ACC112 (cell line): Measurements from ENCODE around the gene NUP58.
"Not testable (repeated sequence)": the region's sequence is repeated elsewhere in the genome, so short reads cannot be mapped to it uniquely, and the experiment has no call there.

Experiments
- H2AFZ ChIP-seq: fragments of 200-600 bp; sonication (generic); one replicate; pipeline ENCODE4 v1.6.0; 2017; ENCODE audit warnings: antibody characterized with exemption, low read length; ENCODE audit not compliant: unreplicated experiment
- H3K27ac ChIP-seq: fragments of 200-600 bp; sonication (generic); 2 replicates; pipeline ENCODE4 v1.5.1; 2014; ENCODE audit warnings: low read depth, mild to moderate bottlenecking, antibody characterized with exemption, low read length, moderate library complexity
- H3K27me3 ChIP-seq: fragments of 200-600 bp; sonication (generic); 2 replicates; pipeline ENCODE4 v1.6.1; 2014; ENCODE audit warnings: mild to moderate bottlenecking, antibody characterized with exemption, low read length, moderate library complexity, mixed read lengths; ENCODE audit not compliant: insufficient read depth
- H3K36me3 ChIP-seq: fragments of 200-600 bp; sonication (generic); 2 replicates; pipeline ENCODE4 v1.6.1; 2016; ENCODE audit warnings: mild to moderate bottlenecking, antibody characterized with exemption, low read length, moderate library complexity, mixed read lengths; ENCODE audit not compliant: insufficient read depth
- H3K4me1 ChIP-seq: fragments of 200-600 bp; sonication (generic); one replicate; pipeline ENCODE4 v1.6.1; 2016; ENCODE audit warnings: low read length, mixed read lengths; ENCODE audit not compliant: insufficient read depth, unreplicated experiment, control insufficient read depth
- H3K4me3 ChIP-seq: fragments of 200-600 bp; sonication (generic); 2 replicates; pipeline ENCODE4 v1.5.1; 2014; ENCODE audit warnings: mild to moderate bottlenecking, low read depth, low read length
- H3K79me2 ChIP-seq: fragments of 200-600 bp; sonication (generic); one replicate; pipeline ENCODE4 v1.6.0; 2016; ENCODE audit warnings: low read length; ENCODE audit not compliant: control insufficient read depth, unreplicated experiment, insufficient read depth

The NUP58 gene

DNA sequence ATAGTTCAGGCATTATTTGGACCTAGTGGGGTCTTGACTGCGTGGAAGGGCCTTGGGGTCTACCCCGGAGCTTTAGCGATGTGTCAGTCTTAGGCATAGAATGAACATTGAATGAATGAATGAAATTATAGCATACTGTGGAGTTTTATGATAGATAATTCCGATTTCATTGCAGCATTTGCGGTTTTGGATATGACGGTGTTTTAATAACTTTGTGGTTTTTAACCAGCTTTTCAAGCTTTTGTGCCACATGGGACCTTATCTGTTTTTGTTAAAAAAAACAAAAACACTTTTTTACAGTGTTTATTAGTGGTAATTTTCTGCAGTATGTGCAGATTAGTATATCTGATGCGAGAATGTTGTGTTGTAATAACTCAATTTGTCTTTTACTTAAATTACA, 696 bp downstream of the NUP58 start:
- peak overlapping the region; percentile 90 for H3K27ac ChIP-seq
- no peak overlapping the region for H2AFZ ChIP-seq
- H3K27me3 ChIP-seq, result no peaks in the 10 kb centered on the region
- peak overlapping the region; percentile 88 for H3K4me3 ChIP-seq
- H3K4me1 ChIP-seq, result peaks cover 18% of the 10 kb centered on the region
- peaks cover 15% of the 10 kb centered on the region for H3K36me3 ChIP-seq
- peaks cover 52% of the 10 kb centered on the region for H3K79me2 ChIP-seq

DNA sequence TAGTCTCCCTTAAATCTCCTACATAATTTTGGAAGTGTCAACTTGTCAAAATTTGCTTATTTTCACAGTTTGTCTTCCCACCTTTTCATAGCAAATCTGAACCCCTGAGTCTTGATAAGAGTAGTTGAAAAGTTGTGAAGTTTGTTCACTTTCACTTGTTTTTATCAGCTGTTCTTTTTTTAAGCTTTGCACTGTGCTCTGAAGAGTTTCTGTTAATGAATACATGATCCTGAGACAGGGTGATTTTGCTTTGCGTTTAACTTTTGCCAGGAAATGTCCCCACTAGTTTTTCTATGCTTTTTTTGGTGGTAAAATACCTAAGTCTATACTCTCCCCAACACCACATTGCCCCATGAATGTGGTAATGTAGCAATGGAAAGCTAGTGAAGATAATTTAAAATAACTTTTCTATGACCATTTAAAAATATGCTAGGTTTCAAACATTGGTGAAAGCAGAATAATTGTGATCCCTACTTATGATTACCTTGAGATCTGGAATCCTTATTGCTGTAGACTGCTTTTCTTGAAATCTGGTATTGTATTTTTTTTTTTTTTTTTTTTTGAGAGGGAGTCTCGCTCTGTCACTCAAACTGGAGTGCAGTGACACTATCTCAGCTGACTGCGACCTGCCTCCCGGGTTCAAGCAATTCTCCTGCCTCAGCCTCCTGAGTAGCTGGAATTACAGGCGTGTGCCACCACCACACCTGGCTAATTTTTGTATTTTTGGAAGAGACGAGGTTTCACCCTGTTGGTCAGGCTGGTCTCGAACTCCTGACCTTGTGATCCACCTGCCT, 5.4 kb downstream of the NUP58 start:
- H2AFZ ChIP-seq, result no peak overlapping the region
- peaks cover 18% of the 10 kb centered on the region for H3K4me1 ChIP-seq
- no peak overlapping the region for H3K4me3 ChIP-seq
- no peaks in the 10 kb centered on the region for H3K27me3 ChIP-seq
- H3K79me2 ChIP-seq, result peaks cover 77% of the 10 kb centered on the region
- H3K36me3 ChIP-seq, result peaks cover 41% of the 10 kb centered on the region
- no peak overlapping the region for H3K27ac ChIP-seq

DNA sequence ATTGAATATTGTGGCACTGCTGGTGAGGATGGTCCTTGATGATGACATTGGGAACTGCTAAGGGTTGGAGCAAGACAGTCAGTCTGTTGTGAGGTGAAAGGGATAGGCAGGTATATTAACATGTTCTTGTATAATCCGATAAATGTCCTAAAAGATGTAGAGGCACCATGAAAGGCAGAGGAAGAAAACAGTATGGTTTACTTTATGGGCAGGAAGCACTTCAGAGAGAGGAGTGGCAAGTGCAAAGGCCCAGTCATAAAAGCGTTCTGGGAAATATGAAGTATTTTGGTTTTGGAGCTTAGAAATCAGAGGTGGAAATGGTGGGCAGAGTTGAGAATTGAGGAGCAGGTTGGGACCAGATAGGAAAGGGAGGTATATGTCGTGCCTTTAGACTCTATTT, 9.5 kb downstream of the NUP58 start:
- H3K4me3 ChIP-seq, result no peak overlapping the region
- H3K27ac ChIP-seq, result no peak overlapping the region
- no peaks in the 10 kb centered on the region for H3K4me1 ChIP-seq
- H3K36me3 ChIP-seq, result peaks cover 40% of the 10 kb centered on the region
- peaks cover 50% of the 10 kb centered on the region for H3K79me2 ChIP-seq
- no peaks in the 10 kb centered on the region for H3K27me3 ChIP-seq
- no peak overlapping the region for H2AFZ ChIP-seq

DNA sequence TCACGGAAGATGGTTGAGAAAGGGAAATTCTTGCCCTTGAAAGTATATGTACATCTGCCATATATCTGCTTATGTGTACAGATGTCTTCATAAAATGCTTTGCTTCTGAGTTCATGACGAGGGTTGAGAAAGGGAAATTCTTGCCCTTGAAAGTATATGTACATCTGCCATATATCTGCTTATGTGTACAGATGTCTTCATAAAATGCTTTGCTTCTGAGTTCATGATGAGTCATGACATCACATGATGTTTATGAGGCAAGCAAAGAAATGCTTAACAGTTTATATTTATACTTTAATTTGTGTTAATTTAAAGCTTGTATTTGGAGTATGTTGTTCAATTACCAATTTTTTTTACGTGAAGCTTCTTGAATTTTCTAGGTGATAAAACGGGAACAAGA, 17.5 kb downstream of the NUP58 start:
- H3K27me3 ChIP-seq, H3K4me3 ChIP-seq, H2AFZ ChIP-seq, H3K4me1 ChIP-seq: not testable (repeated sequence)
- Histone ChIP-seq H3K27ac (peak overlapping the region; percentile 76), H3K79me2 (peaks cover 16% of the 10 kb centered on the region), H3K36me3 (peaks cover 31% of the 10 kb centered on the region)

DNA sequence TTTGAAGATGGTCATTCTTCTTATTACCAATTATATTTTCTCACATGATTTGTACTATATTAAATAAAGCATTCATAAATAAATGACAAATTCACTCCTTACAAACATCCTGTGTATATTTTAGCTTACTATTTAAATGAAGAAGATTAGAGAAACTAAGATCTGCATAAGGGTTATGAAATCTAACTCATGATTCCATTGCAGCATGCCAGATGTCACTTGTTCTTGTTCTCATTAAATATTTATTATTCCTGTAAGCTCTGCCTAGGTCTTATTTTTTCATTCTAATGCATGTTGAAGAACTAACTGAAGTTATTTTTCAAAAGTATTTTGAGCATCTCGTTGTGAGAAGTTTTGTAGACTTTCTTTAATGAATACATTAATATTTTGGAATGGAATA, 18.3 kb downstream of the NUP58 start:
- H3K79me2 ChIP-seq, result peaks cover 16% of the 10 kb centered on the region
- peak overlapping the region; percentile 76 for H3K27ac ChIP-seq
- H3K36me3 ChIP-seq, result peaks cover 31% of the 10 kb centered on the region

DNA sequence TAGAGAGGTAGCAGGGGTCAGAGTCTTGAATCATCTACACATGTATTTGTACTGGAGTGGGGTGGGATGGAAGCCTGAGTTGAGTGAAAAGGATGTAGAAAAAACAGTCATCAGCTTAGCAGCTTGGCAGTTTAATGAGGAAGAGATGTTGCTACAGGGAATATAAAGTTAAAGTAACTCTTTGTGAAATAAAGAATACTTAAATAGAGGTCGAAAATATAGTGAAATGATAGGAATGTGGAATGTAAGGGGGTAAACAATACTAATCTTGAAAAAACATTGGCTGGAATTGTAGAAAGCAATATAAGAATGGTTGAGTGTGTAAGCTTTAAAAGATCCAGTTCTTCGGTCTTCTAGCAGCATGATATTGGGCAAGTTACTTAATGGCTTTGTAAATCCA, 22.7 kb downstream of the NUP58 start:
- no peak overlapping the region for H3K4me3 ChIP-seq
- no peaks in the 10 kb centered on the region for H3K79me2 ChIP-seq
- no peak overlapping the region for H3K27ac ChIP-seq
- H3K4me1 ChIP-seq, result peaks cover 3% of the 10 kb centered on the region
- peaks cover 55% of the 10 kb centered on the region for H3K36me3 ChIP-seq
- H2AFZ ChIP-seq, result no peak overlapping the region
- H3K27me3 ChIP-seq, result no peaks in the 10 kb centered on the region

More for the DNA sequence above, 18.3 kb downstream of the NUP58 start:
- H3K4me3 ChIP-seq, result no peak overlapping the region
- no peak overlapping the region for H2AFZ ChIP-seq
- no peaks in the 10 kb centered on the region for H3K27me3 ChIP-seq
- peaks cover 10% of the 10 kb centered on the region for H3K4me1 ChIP-seq

DNA sequence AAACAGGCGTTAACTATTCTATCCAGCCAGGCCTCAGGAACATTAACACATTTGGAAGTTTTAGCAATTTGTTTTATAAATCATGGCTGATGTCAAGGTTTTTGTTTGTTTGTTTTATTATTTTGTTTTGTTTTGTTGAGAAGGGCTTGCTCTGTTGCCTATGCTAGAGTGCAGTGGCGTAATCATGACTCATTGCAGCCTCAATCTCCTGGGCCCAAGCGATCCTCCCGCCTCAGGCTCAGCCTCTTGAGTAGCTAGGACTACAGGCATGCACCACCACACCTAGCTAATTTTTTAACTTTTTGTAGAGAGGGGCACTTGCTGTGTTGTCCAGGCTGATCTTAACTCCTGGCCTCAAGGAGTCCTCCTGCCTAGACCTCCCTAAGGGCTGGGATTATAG, 28.3 kb downstream of the NUP58 start:
- Histone ChIP-seq H3K27me3 (no peaks in the 10 kb centered on the region), H3K36me3 (peaks cover 75% of the 10 kb centered on the region), H3K4me3 (no peak overlapping the region), H3K4me1 (peaks cover 15% of the 10 kb centered on the region), H3K79me2 (peaks cover 22% of the 10 kb centered on the region), H2AFZ (no peak overlapping the region), H3K27ac (peak overlapping the region; percentile 78)

DNA sequence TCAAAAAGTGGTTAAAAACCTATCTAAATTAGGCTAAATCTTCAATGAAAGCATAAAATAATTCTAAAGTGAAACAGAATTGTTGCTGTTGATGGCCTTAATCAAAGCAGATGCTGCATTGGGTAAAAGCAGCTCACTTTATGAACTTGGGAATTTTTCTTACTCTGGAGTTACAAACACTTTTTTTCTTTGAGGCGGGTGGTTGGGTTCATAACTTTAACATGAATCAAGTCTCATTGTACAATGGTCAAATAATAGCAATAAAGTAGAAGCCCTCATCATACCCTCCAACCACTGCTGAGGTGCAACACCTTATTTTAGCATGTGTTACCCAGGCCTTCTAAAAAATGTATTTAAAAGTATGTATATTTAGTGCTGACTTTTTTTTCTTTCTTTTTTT, 29.1 kb downstream of the NUP58 start:
- H3K27ac ChIP-seq, result peak overlapping the region; percentile 62
- H3K4me1 ChIP-seq, result peaks cover 16% of the 10 kb centered on the region
- H2AFZ ChIP-seq, result no peak overlapping the region
- no peak overlapping the region for H3K4me3 ChIP-seq
- H3K79me2 ChIP-seq, result peaks cover 27% of the 10 kb centered on the region
- no peaks in the 10 kb centered on the region for H3K27me3 ChIP-seq
- H3K36me3 ChIP-seq, result peaks cover 67% of the 10 kb centered on the region

DNA sequence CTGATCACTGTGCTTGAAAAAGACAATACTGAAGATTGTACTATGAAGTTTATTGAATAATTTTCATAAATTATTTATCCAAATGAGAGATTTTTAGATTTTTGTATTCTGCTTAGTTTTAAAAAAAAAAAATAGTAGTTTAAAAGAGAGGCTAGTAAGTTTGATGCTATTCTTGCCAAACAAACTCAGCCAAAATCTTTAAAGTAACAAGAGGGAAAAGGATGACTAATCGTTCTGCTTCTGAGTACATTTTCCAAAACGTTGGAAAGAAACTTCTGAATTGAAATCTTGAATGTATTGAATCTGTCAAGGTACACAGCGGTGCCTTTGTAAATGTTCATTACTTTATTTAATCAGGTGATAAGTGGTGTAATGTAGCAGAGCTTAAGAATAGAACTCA, 34.4 kb downstream of the NUP58 start:
- no peaks in the 10 kb centered on the region for H3K27me3 ChIP-seq
- no peak overlapping the region for H2AFZ ChIP-seq
- H3K36me3 ChIP-seq, result peaks cover 49% of the 10 kb centered on the region
- H3K4me1 ChIP-seq, result peaks cover 3% of the 10 kb centered on the region
- H3K4me3 ChIP-seq, result no peak overlapping the region
- peaks cover 30% of the 10 kb centered on the region for H3K79me2 ChIP-seq
- no peak overlapping the region for H3K27ac ChIP-seq

DNA sequence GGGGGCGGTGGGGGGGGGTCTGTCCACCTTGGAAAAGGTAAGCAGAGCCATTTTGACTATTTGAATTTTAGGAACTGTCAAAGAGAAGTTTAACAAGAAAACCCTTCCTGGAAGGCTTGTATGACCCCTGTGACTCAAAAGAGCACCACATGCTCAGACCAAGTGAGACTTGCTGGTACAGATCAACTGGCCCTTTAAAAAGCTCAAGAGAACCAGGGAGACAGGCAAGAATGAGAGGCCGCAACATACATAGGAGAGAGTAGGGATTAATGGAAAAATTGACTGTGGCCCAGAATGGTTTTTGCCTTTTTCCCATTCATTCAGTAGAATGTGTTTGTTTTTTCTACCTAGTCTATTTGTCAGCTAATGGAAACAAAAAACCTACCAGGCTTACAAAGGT, 44.2 kb downstream of the NUP58 start:
- H3K4me1 ChIP-seq, result no peaks in the 10 kb centered on the region
- H3K27ac ChIP-seq, result no peak overlapping the region
- H3K36me3 ChIP-seq, result 0 out of 2 replicates have a peak, but pooled peaks cover 3% of the 10 kb centered on the region
- no peaks in the 10 kb centered on the region for H3K79me2 ChIP-seq
- H3K27me3 ChIP-seq, result no peaks in the 10 kb centered on the region
- H3K4me3 ChIP-seq, result no peak overlapping the region
- no peak overlapping the region for H2AFZ ChIP-seq

DNA sequence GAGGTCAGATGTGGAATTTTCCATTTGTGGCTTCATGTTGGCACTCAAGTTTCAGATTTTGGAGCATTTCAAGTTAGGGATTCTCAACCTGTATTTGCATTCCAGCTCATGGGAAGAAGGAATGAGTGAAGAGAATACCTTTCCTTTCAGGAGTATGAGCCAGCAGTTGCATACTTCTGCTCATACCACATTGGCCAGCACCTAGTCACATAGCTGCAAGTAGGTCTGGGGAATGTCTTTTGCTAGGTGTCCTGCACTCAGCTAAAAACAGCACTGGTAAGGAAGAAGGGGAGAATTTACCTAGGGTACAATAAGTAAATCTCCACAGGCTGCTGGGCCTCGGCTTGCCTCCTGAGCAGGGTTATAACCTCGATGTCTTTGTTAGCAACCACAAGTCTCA, 45.7 kb downstream of the NUP58 start:
- no peaks in the 10 kb centered on the region for H3K79me2 ChIP-seq
- H3K27me3 ChIP-seq, result peaks cover 4% of the 10 kb centered on the region
- H3K4me1 ChIP-seq, result no peaks in the 10 kb centered on the region
- H3K36me3 ChIP-seq, result no peaks in the 10 kb centered on the region
- H3K4me3 ChIP-seq, result no peak overlapping the region
- H3K27ac ChIP-seq, result no peak overlapping the region
- no peak overlapping the region for H2AFZ ChIP-seq
